Body of pancreas (tissue), 4 donors: ENCODE measurements around the gene LLCFC1. TPM values are rescaled to one million over a fixed set of nuclear protein-coding genes. Genes with fewer than 3 reads are reported as not detected.

Experiments used
- ATAC-seq: fragments of 150-250 bp; one replicate; pipeline ENCODE4 v1.9.1; 2016
- DNase-seq, 4 donors: peaks; one replicate each; pipeline ENCODE4 v3.0.0-alpha.2; 2019
- H3K27ac ChIP-seq, 4 donors: fragments of 200-600 bp; sonication (generic); 1 replicate in 3 of 4; 2 replicates in 1 of 4; pipeline versions ENCODE4 v1.5.1 to v1.6.1; 2016 to 2019; ENCODE audit warnings: mild to moderate bottlenecking in 1 of 4, mixed read lengths in 1 of 4, moderate library complexity in 1 of 4
- H3K27me3 ChIP-seq, 2 donors: fragments of 200-600 bp; sonication (generic); one replicate each; pipeline ENCODE4 v1.6.0; 2016; ENCODE audit warnings: mild to moderate bottlenecking in 1 of 2
- H3K36me3 ChIP-seq, 2 donors: fragments of 200-600 bp; sonication (generic); replicated peaks in 1 of 2; 2 replicates each; pipeline ENCODE4 v1.5.1; 2016; ENCODE audit warnings: low read depth in 2 of 2; ENCODE audit not compliant: insufficient read depth in 1 of 2
- H3K4me1 ChIP-seq: fragments of 200-600 bp; sonication (generic); one replicate; pipeline ENCODE4 v1.6.0; 2016
- H3K4me3 ChIP-seq, 2 donors: fragments of 200-600 bp; sonication (generic); 1 replicate in 1 of 2; 2 replicates in 1 of 2; pipeline ENCODE4 v1.5.1; 2016 to 2019
- H3K9me3 ChIP-seq, 3 donors: fragments of 200-600 bp; sonication (generic); 1 replicate in 2 of 3; 2 replicates in 1 of 3; pipeline ENCODE4 v1.5.1; 2016
- POLR2A ChIP-seq, 3 donors: fragments of 450-650 bp; IDR thresholded peaks; one replicate each; pipeline ENCODE4 v1.6.1; 2016; ENCODE audit warnings: antibody characterized with exemption in 3 of 3, mild to moderate bottlenecking in 2 of 3
- WGBS, 2 donors: methylation state at CpG; one replicate each; pipeline ENCODE4 v1.1.5; 2017; 5-methylcytosine and 5-hydroxymethylcytosine counted together
- intact Hi-C: fragments of 100-400 bp; cut with DNase I; formaldehyde crosslinking; loops from one replicate; pipeline ENCODE4 v1.15.1; 2023
- total RNA-seq, 2 donors: library from RNA; depleted of rRNA; stranded (reverse); fragments of >200 nt; gene quantifications; one replicate each; pipeline ENCODE4 v1.1.0, GENCODE V29; 2016
- TF ChIP-seq, protein P1 (sequence below), 7 experiments: fragments of 450-650 bp in 4 of 7; fragments of 200-600 bp in 3 of 7; sonication (generic) in 3 of 7; IDR thresholded peaks; one replicate each; pipeline ENCODE4 v1.5.1; 2016 to 2019; ENCODE audit warnings: antibody characterized with exemption in 7 of 7

Gene LLCFC1
- total RNA-seq, 2 donors from 2014 or later = not detected

DNA sequence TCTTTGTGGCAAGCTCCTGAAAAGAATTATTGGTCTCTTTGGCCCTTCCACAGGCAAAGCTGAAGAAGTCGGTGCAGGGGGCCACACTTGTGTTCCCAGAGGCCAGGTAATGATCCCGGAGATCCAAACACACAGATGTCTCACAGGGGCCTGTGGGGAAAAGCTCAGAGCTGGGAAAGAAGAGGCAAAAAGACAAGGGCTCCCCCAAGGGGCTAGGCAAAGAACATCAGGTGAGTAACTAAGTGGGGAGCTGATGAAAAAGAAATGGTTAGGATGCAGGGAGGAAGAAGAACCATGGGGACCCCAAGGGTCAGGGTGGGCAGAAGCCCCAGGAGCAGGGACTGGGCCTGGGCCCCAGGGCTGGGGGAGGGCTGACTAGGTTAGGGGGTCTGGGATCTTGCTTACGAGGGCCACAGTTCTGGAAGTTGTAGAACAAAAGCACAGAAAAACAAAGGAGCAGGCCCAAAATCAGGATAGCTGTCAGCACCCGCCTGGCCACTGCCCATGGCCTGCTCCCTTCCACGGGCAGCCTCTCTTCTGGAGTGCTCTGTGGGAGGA is 21.8 kb downstream of the LLCFC1 start:
- intact Hi-C loops = no loop called here
- no peak for ATAC-seq
- Histone ChIP-seq H3K4me1 (peaks cover 15% of the 10 kb centered on the region), H3K4me3 (no peak overlapping the region), H3K27me3 (no peaks in the 10 kb centered on the region), H3K27ac (no peak overlapping the region), H3K36me3 (no peaks in the 10 kb centered on the region), H3K9me3 (no peaks in the 10 kb centered on the region)
- no peak for TF ChIP-seq POLR2A (IDR thresholded peaks at IDR 0.05)
- TF ChIP-seq, protein P1, sequence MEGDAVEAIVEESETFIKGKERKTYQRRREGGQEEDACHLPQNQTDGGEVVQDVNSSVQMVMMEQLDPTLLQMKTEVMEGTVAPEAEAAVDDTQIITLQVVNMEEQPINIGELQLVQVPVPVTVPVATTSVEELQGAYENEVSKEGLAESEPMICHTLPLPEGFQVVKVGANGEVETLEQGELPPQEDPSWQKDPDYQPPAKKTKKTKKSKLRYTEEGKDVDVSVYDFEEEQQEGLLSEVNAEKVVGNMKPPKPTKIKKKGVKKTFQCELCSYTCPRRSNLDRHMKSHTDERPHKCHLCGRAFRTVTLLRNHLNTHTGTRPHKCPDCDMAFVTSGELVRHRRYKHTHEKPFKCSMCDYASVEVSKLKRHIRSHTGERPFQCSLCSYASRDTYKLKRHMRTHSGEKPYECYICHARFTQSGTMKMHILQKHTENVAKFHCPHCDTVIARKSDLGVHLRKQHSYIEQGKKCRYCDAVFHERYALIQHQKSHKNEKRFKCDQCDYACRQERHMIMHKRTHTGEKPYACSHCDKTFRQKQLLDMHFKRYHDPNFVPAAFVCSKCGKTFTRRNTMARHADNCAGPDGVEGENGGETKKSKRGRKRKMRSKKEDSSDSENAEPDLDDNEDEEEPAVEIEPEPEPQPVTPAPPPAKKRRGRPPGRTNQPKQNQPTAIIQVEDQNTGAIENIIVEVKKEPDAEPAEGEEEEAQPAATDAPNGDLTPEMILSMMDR (IDR thresholded peaks at IDR 0.05) = peak in 3 of 7 experiments; percentile 8 to 20 (median 15)
- 68 to 72% methylated on average over 4 to 5 of the region's 5 CpGs for WGBS, 2 donors
- DNase-seq = no peak

DNA sequence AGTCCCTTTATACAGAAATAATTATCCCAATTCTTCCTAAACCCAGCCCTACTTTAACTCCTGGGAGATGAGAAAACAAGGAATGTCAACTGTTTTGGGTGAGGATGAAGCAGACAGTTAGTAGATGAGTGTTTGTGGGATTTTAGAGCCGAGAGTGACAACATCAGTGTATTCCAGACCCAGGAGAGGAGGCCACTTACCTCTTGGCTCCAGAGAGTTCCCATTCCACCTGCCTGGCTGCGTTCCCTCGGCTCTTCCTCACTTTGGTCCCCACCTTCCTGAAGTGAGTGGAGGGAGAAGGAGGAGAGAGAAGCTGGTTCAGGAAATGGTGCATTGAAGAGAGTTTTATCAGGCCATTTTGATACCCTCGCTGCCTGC is 22.3 kb downstream of the LLCFC1 start:
- Histone ChIP-seq H3K4me1 (peaks cover 15% of the 10 kb centered on the region), H3K27ac (no peak overlapping the region), H3K9me3 (no peaks in the 10 kb centered on the region), H3K36me3 (no peaks in the 10 kb centered on the region), H3K27me3 (no peaks in the 10 kb centered on the region), H3K4me3 (no peak overlapping the region)
- DNase-seq (no peak), ATAC-seq (no peak)
- WGBS, 2 donors = 77 to 83% methylated on average over 4 of the region's 4 CpGs
- TF ChIP-seq, protein P1 (IDR thresholded peaks at IDR 0.05) = no peak
- TF ChIP-seq POLR2A (IDR thresholded peaks at IDR 0.05) = no peak
- intact Hi-C loops = no loop called here

DNA sequence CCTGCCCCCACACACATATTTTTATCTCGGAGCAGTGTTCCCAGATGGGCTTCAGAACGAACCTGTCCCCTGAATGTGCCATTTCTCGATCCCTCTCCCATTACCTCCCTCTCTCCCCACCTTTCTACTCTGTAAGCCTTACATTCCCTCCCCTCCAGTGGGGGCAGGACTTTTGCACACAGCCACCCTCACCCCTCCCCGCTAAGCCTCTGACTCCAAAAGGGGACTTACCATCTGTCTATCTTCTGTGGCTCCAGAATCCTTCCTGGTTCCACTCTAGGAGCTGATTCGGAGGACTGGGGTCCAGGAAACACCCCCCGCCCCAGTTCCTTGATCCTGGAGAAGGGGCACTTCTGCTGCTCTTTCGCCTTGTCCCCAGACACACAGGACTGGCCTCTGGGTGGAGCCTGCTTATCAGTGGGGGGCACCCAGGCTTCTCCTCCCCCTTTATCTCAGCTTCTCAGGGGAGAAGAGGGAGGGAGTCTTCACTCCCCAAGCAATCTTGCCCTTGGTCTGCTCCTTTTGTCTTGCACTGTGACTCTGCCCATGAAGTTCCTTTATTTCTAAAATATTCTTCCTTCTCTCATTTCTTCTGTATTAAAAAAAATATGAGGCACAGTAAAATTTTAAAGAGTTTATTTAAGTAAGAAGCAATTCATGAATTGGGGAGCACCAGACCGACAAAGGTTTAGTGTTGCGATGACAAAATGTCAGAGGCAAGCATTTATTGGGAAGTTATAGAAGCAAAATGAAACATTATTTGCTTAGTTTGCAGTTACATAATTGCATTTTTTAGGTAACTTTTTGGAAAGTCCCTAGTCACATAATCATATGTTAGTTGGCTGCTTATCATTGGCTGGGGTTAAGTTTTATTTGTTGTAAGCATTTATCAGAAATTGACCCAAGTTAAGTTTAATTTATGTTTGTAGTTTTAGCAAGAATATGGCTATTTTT is 23.0 kb downstream of the LLCFC1 start, which contains the start of gene KEL:
KEL (minus strand) TSS at position 391 of the 954 bp plus-strand sequence; CDS start at position 234, 157 bp downstream.
- WGBS, 2 donors = 60 to 79% methylated on average over 9 of the region's 9 CpGs
- no peak within 1 kb of the TSS for H3K27ac ChIP-seq
- ATAC-seq (no peak), DNase-seq (no peak)
- no peaks in the 10 kb centered on the region for H3K9me3 ChIP-seq
- no peaks in the 10 kb centered on the region for H3K27me3 ChIP-seq
- TF ChIP-seq, protein P1 (IDR thresholded peaks at IDR 0.05) = no peak
- no peak for TF ChIP-seq POLR2A (IDR thresholded peaks at IDR 0.05)
- intact Hi-C loops = no loop called here
- peaks cover 15% of the 10 kb centered on the region for H3K4me1 ChIP-seq
- no peaks in the 10 kb centered on the region for H3K36me3 ChIP-seq
- H3K4me3 ChIP-seq = no peak within 1 kb of the TSS

DNA sequence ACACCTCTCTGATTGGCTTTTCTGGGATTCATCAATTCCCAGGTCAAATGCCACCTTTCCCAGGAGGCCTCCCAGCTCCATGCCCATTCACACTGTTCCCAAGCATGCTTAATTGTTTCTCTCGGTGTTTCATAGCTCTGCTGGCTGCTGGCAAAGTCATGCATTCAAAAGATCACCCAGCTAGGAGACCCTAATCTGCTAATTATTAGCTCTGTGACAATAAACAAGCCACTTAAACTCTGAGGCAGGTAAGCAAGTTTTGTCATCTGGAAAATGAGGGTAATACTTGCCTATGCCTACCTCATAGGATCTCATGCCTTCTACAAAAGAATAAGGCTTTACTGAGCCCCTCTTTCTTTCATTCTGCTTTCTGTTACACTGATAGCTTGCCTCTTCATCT is 23.7 kb downstream of the LLCFC1 start:
- H3K4me1 ChIP-seq = peaks cover 9% of the 10 kb centered on the region
- intact Hi-C loops = no loop called here
- TF ChIP-seq POLR2A (IDR thresholded peaks at IDR 0.05) = no peak
- DNase-seq = no peak
- 52 to 58% methylated on average over 1 of the region's 1 CpG for WGBS, 2 donors
- no peak for ATAC-seq
- H3K9me3 ChIP-seq = no peaks in the 10 kb centered on the region
- H3K36me3 ChIP-seq = no peaks in the 10 kb centered on the region
- H3K27ac ChIP-seq = no peak overlapping the region
- H3K27me3 ChIP-seq = no peaks in the 10 kb centered on the region
- H3K4me3 ChIP-seq = no peak overlapping the region

DNA sequence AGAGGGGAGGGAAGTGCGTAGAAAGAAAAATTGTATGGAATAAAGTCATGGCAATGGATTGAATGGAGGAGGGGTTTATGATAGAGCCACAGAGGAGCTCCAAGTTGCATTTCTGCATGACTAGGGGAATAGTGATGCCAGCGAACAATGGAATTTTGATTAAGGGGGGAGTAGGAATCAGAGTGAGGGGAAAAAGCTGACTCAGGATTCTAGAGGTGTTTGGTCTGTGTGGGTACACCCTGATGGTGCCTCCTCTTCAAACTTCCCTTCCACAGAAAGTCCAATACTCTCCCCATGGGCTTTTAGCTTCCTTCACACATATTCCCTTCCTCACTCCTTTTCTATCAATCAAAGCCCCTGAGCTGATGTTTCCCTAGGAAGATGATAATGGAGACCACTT is 24.7 kb downstream of the LLCFC1 start:
- WGBS, 2 donors = 93 to 94% methylated on average over 2 of the region's 2 CpGs
- TF ChIP-seq, protein P1 (IDR thresholded peaks at IDR 0.05) = no peak
- no peak for TF ChIP-seq POLR2A (IDR thresholded peaks at IDR 0.05)
- no peaks in the 10 kb centered on the region for H3K9me3 ChIP-seq
- H3K4me1 ChIP-seq = peaks cover 8% of the 10 kb centered on the region
- H3K27me3 ChIP-seq = peaks cover 0 to 6% of the 10 kb centered on the region in 2 donors
- ATAC-seq = no peak
- H3K36me3 ChIP-seq = no peaks in the 10 kb centered on the region
- H3K4me3 ChIP-seq = no peak overlapping the region
- no peak overlapping the region for H3K27ac ChIP-seq
- DNase-seq = no peak
- intact Hi-C loops = no loop called here
